Right renal pelvis (tissue), 4 donors: Measurements from ENCODE around the gene MEX3B. TPM values are rescaled to one million over a fixed set of nuclear protein-coding genes. Genes with fewer than 3 reads are reported as not detected.
A peak's percentile ranks its signal among the peaks of the same experiment; 100 is the strongest.
"Not testable (repeated sequence)": the region's sequence is repeated elsewhere in the genome, so short reads cannot be mapped to it uniquely, and the experiment has no call there.

Experiments used
- DNase-seq, 4 donors: peaks; one replicate each; pipeline ENCODE4 v3.0.0-alpha.2; 2013; ENCODE audit warnings: low read depth in 4 of 4, low spot score in 3 of 4, missing footprints in 1 of 4
- polyA plus RNA-seq, 4 donors: library from polyadenylated mRNA; unstranded; fragments of 120-200 nt; gene quantifications; one replicate each; pipeline ENCODE4 v1.2.1, GENCODE V29; 2013; ENCODE audit not compliant: insufficient read length in 4 of 4

The MEX3B gene
- polyA plus RNA-seq, 4 donors = 17.1 to 19.3 (median 19.0) TPM

GRCh38 chr15:82051664-82052063, 5.8 kb upstream of the MEX3B start:
- no peak for DNase-seq

- no peak for DNase-seq
Observed at GRCh38 chr15:82048811-82049210, 3.0 kb upstream of the MEX3B start.

- peak in 1 of 4 donors; percentile 47 for DNase-seq
Observed at GRCh38 chr15:82047453-82048400, 1.9 kb upstream of the MEX3B start.

- DNase-seq = peak; percentile 88 to 93 (median 90)
Observed at GRCh38 chr15:82046666-82047452, 1.0 kb upstream of the MEX3B start.

GRCh38 chr15:82045179-82045891, 483 bp downstream of the MEX3B start:
- DNase-seq = no peak

- DNase-seq = peak in 1 of 4 donors; percentile 61
Observed at GRCh38 chr15:82044373-82045178, 1.2 kb downstream of the MEX3B start.

GRCh38 chr15:82043796-82044372, 1.9 kb downstream of the MEX3B start:
- DNase-seq = no peak

GRCh38 chr15:82043130-82043673, 2.6 kb downstream of the MEX3B start:
- no peak for DNase-seq

- DNase-seq = no peak
Observed at GRCh38 chr15:82040862-82041261, 5.0 kb downstream of the MEX3B start.

GRCh38 chr15:82040390-82040789, 5.4 kb downstream of the MEX3B start:
- no peak for DNase-seq

GRCh38 chr15:82039871-82040270, 5.9 kb downstream of the MEX3B start:
- DNase-seq = no peak

- no peak for DNase-seq
Observed at GRCh38 chr15:82036461-82036860, 9.4 kb downstream of the MEX3B start.

GRCh38 chr15:82031871-82032270, 13.9 kb downstream of the MEX3B start:
- no peak for DNase-seq

- DNase-seq = no peak
Observed at GRCh38 chr15:82030176-82030575, 15.6 kb downstream of the MEX3B start.

GRCh38 chr15:82028163-82028562, 17.7 kb downstream of the MEX3B start:
- DNase-seq = not testable (repeated sequence)

- peak in 1 of 4 donors; percentile 31 for DNase-seq
Observed at GRCh38 chr15:82021992-82022391, 23.8 kb downstream of the MEX3B start.

GRCh38 chr15:82020625-82021394, 25.0 kb downstream of the MEX3B start:
- no peak for DNase-seq

GRCh38 chr15:82018201-82018600, 27.6 kb downstream of the MEX3B start:
- no peak for DNase-seq

GRCh38 chr15:82017656-82018055, 28.2 kb downstream of the MEX3B start:
- no peak for DNase-seq
